HG02763 (cell line): ENCODE data around the gene KIFAP3.
"Not testable (repeated sequence)": the region's sequence is repeated elsewhere in the genome, so short reads cannot be mapped to it uniquely, and the experiment has no call there.

Experiments
- ATAC-seq: cut with Tn5 transposase; IDR thresholded peaks from one replicate; pipeline ENCODE4 v1.9.1; 2021; ENCODE audit warnings: mild to moderate bottlenecking, moderate library complexity; ENCODE audit not compliant: unreplicated experiment

Gene KIFAP3

DNA sequence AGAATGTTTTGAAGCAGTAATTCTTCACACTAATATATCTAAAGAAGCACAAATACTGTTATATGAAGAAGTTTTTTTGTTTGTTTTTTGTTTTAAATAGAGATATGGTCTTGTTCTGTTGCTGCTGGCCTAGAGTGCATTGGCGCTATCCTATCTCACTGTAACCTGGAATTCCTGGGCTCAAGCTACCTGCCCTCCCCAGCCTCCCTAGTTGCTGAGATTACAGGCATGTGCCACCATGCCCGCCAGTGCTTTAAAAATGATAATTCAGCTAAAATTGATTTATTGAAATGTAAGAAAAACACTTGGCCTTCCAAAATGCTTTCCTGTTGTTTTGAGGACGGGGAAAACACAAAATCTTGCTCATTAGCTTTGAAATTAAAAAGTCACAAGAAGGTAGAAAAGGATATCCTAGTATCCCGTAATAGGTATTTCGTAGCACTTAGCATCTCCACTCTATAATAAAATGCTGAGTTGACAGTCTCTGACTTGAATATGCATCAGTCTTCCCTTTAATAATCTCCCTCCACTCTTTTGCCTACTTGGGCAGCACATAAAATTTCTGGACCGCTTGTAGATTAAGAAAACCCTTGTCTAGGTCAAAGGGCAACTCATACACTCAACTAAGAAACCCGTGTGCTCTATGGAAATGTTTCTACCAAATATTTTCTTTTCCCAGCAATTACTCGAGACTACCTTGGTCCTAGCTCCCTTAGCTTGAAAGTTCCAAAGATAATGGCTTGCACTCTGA is 182.1 kb downstream of the KIFAP3 start:
- no peak for ATAC-seq

DNA sequence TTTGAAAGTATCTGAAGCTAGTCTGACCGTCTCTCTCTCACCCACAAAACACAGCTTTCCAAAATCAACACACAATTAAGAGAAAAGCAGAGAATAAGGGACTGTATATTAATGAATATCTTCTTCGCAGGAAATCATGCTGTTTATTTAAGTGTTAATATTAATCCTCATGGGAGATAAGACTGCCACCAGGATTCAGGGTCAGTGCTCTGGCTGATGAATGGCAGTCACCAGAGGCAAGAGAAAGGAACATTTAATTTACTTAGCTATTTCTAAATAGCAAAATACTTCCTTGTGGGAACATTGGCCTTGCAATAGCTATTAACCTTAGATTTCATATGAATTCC is 183.0 kb downstream of the KIFAP3 start:
- no peak for ATAC-seq

DNA sequence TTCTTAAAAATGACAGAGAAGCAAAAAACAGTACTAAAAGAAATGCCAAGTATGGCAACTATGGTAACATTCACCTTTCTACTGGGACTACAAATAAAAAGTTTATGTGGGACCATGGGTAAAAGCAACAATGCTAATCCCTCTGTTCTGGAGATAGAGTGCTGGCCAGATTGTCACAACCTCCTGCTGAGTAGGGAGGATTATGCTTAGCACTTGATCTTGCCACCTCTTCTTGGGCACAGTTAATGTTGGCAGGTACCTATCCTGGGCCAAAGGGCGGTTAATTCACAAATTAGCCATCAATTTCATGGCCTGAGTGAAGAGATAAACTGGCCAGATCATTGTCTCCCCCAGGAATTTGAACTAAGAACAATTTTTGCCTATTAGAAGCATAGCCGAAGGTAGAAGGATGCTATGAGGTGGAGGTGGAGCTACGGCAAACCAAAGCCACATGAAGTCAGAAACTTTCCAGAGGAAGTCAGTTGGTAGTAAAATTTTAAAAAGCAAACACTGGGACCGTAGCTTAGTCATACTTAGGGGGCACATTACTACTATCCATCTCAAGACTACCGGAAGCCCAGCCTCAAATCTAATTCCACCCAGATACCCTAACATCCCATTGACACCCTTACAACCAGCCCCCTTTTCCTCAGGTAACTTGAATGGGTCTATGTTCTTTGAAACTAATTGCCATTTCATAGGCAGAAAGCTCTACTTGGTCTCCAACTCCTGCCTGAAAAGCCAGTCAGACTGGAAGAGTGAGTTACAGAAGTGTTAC is 183.5 kb downstream of the KIFAP3 start:
- no peak for ATAC-seq

DNA sequence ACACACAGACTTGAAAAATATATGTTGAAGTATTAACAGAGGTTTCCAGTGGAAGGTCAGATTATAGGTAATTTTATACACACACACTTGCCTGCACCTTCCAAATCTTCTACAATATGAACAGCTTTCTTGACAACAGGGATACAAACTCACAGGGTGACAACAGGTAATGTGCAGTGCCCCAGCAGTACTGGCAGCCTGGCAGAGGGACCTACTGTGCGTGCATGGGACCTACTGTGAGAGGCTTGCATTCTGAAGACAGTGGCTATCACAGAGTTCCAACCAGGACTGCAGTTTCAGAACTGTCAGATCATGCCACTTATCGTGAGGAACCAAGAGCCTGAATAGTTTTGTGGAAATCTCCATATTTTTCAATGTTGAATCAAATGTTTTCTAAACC is 184.6 kb downstream of the KIFAP3 start:
- no peak for ATAC-seq

DNA sequence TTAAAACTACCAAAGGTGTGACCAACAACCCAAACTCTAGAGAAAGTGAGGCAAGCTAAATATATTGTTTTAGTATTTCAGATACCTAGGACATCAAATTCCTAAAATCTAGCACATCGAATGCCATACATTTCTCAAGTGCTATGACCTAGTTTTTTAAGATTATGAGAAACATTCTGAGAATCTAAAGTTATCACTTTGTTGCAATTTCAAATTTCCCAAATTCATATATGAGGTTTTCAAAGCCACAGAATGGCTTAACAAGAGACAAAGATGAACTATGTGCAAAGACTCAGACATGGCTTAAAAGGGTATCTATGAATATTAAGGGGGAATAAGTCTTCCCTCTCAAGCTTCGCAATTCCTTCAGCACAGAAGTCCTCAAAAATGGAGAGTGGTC is 187.6 kb downstream of the KIFAP3 start:
- ATAC-seq: no peak

DNA sequence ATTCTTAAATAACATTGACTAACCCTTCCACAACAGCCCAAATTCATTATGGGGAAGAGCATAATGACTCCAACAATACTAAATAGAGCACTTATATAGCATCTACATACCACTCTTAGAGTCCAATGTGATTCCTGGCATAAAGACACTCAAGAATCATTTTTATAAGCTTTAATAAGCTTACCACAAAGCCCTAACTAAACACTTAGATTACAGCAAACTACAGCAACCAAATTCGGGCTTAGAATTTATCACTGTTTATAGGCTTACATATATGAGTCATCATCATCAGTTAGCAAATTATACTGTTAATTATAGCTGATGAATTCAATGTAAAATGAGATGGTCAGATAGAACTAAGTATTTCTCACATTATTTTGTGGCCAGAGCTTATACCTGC is 188.1 kb downstream of the KIFAP3 start:
- ATAC-seq: no peak

DNA sequence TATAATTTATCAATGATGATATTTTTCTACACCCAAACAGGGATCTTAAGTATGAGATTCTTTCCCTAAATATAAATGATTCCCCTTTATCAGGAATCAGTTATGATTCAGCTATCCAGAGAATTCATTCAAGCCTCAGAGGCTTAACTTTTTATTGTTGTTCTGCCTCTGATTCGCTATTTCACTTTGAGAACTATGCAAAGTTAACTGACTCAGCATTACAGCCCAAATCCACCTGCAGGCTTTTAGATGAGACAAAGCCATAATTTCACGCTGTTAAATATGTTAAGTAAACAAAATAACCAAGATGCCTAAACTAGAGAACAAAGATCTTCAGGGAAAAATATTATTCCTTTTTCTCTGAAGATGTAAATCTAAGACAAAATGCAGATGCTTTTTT is 189.3 kb downstream of the KIFAP3 start:
- no peak for ATAC-seq

DNA sequence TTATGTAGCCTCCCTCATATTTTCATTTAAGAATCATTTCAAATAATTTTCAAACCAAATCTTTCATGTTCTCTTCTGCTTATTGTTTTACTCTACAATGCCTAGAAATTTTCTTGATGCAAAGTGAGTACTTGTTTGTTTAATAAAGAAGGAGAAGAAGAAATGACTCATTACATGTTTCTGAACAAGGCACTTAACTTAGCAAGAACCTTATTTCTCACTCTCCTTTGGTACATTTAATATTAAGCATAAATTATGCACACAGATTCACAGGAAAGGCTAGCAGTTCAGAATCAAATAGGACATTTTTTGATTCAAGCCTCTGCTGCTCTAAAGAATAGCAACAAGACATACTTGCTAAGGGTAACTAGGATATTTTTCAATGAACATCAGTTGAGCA is 189.9 kb downstream of the KIFAP3 start:
- no peak for ATAC-seq

DNA sequence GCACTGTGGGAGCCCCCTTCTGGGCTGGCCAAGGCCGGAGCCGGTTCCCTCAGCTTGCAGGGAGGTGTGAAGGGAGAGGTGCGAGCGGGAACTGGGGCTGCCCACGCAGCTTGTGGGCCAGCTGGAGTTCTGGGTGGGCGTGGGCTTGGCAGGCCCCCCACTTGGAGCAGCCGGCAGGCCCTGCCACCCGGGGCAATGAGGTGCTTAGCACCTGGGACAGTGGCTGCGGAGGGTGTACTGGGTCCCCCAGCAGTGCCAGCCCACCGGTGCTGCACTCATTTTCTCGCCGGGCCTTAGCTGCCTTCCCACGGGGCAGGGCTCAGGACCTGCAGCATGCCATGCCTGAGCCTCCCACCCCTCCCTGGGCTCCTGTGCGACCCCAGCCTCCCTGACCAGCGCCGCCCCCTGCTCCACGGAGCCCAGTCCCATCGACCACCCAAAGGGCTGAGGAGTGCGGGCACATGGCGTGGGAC is 192.4 kb downstream of the KIFAP3 start:
- no peak for ATAC-seq

DNA sequence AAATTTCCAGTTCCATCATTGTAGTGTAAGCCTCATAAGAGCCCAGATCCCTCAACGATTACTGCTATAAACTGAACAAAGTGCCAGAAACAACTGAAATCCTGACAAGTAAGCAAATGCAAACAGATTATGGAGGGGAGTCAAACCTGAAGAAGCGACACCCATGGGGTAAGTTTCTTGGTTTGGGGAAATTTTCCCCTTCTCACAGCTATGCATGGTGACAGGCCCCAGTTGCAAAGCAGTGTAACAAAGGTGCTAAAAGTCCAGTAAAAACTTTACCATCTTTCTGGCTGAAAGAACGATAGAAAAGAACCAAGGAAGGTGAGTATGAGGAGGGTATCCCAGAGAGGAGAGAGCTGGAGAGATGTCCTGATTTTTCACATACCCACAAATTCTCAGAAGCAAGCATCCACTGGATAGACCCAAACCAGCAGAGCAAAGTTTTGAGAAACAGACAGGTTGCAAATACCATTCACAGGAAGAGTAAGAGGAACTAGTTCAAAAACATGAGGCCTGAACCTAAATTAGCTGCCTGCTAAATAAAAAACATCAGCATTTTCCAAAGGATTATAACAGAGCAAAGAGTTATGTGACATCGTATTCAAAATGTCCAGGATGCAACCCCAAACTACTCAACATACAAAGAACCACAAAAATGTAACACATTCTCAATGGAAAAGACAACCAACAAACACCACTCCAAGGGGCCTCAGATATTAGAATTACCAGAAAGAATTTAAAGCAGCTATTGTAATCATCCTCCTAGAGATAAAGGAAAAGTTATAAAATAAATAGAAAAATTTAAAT is 195.3 kb downstream of the KIFAP3 start:
- ATAC-seq: no peak

DNA sequence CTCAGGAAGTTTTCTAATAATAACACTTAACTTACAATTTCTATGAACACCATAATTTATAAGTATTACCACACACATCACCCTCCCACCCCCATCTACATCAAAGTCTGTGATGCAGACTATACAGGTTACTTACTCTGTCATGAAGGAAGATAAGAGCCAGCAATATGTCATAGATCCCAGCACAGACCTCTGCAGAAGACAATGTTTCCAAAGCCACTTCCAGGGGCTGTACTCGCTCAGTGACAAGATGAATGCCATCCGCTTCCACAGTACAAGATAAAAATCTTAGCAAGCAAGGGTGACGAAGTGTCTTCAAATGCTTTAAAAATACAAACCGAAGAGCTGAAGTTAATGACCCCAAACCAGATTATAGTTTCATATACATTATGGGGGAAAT is 196.0 kb downstream of the KIFAP3 start:
- no peak for ATAC-seq

DNA sequence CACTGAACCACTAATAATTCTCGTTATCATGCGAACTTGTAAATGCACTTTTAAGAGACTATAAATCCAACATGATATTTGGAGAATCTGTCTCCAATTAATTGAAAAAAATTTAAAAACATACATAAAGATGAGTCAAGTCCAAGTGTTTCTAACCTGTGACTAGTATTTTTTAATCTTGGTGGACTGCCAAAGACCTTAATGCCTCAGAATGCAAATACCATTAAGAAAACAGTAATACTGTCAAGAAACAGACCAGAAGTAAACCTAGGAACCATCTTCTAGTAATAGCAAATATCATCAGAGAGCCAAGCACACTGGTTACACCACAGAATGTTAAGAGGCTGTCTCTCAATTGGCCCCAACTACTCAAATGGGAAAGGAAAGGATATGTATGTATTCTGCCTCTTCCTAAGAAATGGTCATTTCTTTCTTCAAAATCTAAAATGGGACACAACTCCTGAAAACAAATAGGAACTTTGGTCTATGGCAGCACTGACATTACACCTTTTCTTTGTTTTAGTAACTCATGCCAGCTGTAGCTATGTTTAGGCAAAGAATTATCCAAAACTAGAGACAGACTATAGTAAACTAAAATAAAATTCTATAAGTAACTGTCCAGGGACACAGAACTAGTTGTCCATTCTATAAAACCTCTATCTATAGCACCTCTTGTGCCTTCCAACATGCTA is 196.5 kb downstream of the KIFAP3 start:
- ATAC-seq: no peak

DNA sequence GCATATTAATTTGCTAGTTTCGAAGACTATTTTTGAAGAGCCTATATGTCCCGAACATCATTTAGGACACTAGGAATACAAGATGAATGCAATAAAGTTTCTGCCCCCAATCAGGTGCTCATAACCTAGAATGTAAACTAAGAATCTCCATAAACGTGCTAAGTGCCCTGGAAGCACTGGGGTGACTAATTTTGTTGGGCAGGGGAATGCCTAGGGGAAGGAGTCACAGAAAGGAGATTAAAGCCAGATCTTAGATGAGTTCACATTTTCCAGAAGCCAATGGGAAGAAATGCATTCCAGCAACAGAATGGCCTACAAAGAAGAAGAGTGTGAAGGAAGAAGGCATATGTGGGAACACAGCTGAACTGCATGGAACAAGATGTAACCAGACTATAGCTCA is 200.3 kb downstream of the KIFAP3 start:
- ATAC-seq: no peak

DNA sequence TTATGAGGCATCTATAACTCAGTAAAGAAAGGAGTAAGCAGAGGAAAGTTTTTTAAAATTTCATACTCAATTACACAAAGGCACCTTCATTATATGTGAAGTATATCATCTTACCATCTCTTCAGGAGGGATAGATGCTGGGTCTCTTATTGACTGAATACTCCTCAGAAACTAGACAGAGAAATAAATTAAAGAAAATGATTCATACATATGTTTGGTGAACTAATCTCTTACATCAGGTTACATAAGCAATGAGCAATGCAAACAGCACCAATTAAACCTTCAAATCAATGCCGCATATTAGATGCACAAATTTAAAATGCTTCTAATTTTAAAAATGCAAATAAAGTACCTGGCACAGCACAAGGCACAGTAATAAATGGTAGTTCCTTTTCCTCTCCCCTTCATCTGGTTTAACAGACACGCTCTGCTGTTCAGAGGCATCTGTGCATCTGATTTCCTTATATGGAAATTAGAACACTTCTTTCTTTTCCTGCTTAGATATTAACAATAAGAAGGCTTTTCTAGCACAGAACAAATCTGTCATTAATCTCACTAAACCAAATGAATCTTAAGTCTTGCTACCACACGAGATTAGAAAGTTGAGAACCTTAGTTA is 200.8 kb downstream of the KIFAP3 start:
- ATAC-seq: no peak

DNA sequence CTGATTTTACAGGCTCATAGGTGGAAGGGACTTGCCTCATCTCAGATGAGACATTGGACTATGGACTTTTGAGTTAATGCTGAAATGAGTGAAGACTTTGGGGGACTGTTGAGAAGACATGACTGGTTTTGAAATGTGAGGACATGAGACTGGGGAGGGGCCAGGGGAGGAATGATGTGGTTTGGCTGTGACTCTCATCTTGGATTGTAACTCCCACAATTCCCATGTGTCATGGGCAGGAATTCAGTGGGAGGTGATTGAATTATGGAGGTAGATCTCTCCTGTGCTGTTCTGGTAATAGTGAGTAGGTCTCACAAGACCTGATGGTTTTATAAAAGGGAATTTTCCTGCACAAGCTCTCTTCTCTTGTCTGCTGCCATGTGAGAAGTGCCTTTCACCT is 201.6 kb downstream of the KIFAP3 start:
- ATAC-seq: no peak

DNA sequence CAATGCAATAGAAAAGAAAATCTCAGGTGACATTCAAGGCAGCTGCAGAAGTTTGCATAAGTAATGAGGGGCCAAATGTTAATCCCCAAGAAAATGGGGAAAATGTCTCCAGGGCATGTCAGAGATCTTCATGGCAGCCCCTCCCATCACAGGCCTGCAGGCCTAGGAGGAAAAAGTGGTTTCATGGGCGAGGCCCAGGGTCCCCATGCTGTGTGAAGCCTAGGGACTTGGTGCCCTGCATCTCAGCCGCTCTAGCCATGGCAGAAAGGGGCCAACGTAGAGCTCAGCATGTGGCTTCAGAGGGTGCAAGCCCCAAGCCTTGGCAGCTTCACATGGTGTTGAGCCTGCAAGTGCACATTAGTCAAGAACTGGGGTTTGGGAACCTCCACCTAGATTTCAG is 202.5 kb downstream of the KIFAP3 start:
- ATAC-seq: not testable (repeated sequence)
